GM13977 (cell line): Measurements from ENCODE around the gene ACVR1C.
"Not testable (repeated sequence)": the region's sequence is repeated elsewhere in the genome, so short reads cannot be mapped to it uniquely, and the experiment has no call there.

Experiments used
- DNase-seq: peaks from one replicate; pipeline ENCODE4 v3.0.0; 2012; ENCODE audit warnings: low spot score
- CTCF ChIP-seq: IDR thresholded peaks from 2 replicates; pipeline ENCODE4 v1.5.1; 2012; ENCODE audit warnings: mild to moderate bottlenecking, control low read depth; ENCODE audit not compliant: insufficient read depth; ENCODE audit errors: extremely low read depth, missing control alignments
- in situ Hi-C: fragments of 300-500 bp; cut with MboI; formaldehyde crosslinking; loops from one replicate; pipeline ENCODE4 v1.12.0; 2022; ENCODE audit warnings: low sequenced_read_pairs, low pct_unique_long_range_greater_than_20kb, mixed read lengths, inconsistent platforms; ENCODE audit not compliant: unreplicated experiment

ACVR1C gene

GRCh38 chr2:157593411-157593810 lies 35.3 kb downstream of the ACVR1C start:
- DNase-seq, result no peak
- in situ Hi-C loops, result loop anchor here (10.0 kb wide), 1 partner anchor 289 kb away; no protein-coding TSS in a partner anchor
- no peak for TF ChIP-seq CTCF

- no peak for DNase-seq
- TF ChIP-seq CTCF, result peak; percentile 17
- in situ Hi-C loops, result loop anchor here (10.0 kb wide), 1 partner anchor 288 kb away; no protein-coding TSS in a partner anchor
Measured at GRCh38 chr2:157592948-157593347, 35.7 kb downstream of the ACVR1C start.

- TF ChIP-seq CTCF, result no peak
- in situ Hi-C loops, result loop anchor here (10.0 kb wide), 1 partner anchor 288 kb away; no protein-coding TSS in a partner anchor
- DNase-seq, result no peak
Measured at GRCh38 chr2:157592374-157592773, 36.3 kb downstream of the ACVR1C start.

- in situ Hi-C loops, result no loop called here
- no peak for TF ChIP-seq CTCF
- no peak for DNase-seq
Measured at GRCh38 chr2:157587576-157587975, 41.1 kb downstream of the ACVR1C start.

GRCh38 chr2:157574165-157574564 lies 54.5 kb downstream of the ACVR1C start:
- in situ Hi-C loops, result no loop called here
- no peak for TF ChIP-seq CTCF
- DNase-seq, result no peak

- peak; percentile 32 for DNase-seq
- in situ Hi-C loops, result no loop called here
- no peak for TF ChIP-seq CTCF
Measured at GRCh38 chr2:157572725-157573124, 55.9 kb downstream of the ACVR1C start.

- in situ Hi-C loops, DNase-seq: not testable (repeated sequence)
Measured at GRCh38 chr2:157566623-157567022, 62.0 kb downstream of the ACVR1C start.

- DNase-seq, in situ Hi-C loops: not testable (repeated sequence)
Measured at GRCh38 chr2:157566113-157566512, 62.6 kb downstream of the ACVR1C start.
